Measurements from ENCODE around the gene CCNQ.

CCNQ gene

GRCh38 chrX:153595859-153596857, 2.8 kb downstream of the CCNQ start:
- no peak for DNase-seq

- no peak for DNase-seq
Measured at GRCh38 chrX:153595387-153595786, 3.6 kb downstream of the CCNQ start.

DNA sequence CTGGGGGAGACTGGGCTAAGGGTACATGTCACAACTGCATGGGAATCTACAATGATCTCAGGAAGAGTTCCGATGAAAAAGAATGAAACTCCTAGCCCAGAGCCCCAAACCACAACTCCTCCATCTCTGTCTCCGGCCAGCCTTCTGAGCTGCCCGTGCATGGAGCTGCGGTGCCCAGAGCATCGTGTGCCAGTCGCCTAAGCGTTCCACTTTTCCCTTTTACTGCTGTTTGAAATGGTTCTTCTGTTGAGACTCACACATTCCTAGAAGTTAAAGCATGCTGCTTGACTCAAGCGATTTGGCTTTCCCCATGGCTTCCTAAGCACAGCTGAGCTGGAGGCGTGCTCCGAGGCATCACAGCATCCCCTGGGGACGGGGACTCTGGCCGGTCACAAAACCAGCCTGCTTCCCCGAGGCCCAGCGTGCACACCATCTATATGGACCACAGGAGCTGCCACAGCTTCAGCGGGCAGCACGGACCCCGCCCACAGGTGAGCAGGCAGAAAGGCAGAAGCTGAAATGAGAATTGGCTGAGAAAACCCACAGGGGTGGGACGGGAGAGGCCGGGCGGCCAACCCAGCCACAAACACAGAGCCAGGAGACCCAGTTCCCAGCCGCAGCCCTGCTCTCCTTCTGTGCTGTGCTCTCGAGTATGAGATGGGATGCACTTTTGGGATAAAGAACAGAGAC, 5.0 kb downstream of the CCNQ start:
- DNase-seq: no peak

- no peak for DNase-seq
Measured at GRCh38 chrX:153592966-153593688, 5.8 kb downstream of the CCNQ start.

GRCh38 chrX:153592091-153592833, 6.7 kb downstream of the CCNQ start:
- no peak for DNase-seq

- DNase-seq: no peak
Measured at GRCh38 chrX:153590961-153591956, 7.7 kb downstream of the CCNQ start.

GRCh38 chrX:153588782-153589446, 10.0 kb downstream of the CCNQ start:
- no peak for DNase-seq

GRCh38 chrX:153588021-153588781, 10.7 kb downstream of the CCNQ start:
- DNase-seq: no peak

DNA sequence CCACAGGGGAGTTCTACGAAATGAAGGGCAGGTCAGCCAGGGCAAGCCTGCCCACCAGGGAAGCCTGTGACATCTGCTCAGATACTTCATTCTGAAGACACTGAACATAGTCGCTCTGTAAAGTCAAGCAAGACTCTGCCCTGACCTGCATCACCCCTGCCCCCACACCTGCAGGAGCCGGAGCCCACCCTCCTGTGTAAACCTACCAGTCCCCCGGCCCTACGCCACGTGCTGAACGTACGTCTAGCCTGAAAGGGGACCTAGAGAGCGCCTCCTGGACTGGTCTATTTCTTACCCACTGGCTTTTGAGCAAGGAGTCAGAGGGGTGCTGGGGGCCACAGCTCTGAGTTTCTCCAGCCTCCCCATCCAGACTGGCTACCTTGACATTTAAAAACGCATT, 11.6 kb downstream of the CCNQ start:
- DNase-seq: no peak

- no peak for DNase-seq
Measured at GRCh38 chrX:153585827-153586226, 13.1 kb downstream of the CCNQ start.

DNA sequence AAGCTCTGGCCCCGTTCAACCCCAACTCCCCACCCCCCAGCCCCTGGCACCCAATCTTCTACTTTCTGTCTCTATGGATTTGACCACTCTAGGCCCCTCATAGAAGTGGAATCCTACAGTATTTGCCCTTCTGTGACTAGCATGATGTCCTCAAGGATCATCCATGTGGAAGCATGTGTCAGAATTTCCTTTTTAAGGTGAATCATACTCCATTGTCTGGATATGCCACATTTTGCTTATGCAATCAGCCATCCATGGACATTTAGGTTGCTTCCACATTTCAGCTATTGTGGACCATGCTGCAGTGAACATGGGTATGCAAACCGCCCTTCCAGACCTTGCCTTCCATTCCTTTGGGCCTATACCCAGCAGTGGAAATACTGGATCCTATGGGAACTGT, 15.5 kb downstream of the CCNQ start:
- no peak for DNase-seq

GRCh38 chrX:153582896-153583295, 16.0 kb downstream of the CCNQ start:
- DNase-seq: no peak

DNA sequence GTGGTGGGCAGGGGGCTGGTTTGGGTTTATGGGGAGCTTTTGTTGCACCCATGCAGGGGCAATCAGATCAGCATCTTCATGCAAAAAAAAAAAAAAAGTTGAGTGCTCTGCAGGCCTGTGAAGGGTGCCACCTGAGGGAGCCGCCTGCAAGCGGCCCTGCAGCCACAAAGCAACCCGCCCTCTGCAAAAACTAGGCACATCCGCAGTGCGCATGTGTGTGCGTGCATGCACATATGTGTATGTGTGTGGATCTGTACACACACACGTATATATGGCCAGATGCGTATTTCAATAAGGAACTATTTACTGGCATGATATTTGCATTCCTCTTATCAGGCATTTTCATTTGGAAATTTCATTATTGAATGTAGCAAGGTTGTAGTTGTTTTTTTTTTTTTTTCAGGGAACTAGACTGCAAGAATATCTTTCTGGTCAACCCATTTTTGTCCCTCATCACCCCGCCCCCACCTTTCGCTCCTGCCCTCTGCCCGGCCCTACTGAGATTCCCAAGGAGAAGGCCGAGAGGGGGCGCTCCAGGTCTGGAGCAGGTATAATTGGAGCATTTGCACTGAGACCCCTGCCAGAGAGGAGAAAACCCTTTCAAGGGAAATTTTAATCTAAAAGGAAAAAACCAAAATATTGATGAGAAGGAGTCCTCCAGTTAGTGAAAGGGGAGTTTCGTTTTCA, 18.1 kb downstream of the CCNQ start:
- no peak for DNase-seq

- no peak for DNase-seq
Measured at GRCh38 chrX:153578889-153579288, 20.1 kb downstream of the CCNQ start.

DNA sequence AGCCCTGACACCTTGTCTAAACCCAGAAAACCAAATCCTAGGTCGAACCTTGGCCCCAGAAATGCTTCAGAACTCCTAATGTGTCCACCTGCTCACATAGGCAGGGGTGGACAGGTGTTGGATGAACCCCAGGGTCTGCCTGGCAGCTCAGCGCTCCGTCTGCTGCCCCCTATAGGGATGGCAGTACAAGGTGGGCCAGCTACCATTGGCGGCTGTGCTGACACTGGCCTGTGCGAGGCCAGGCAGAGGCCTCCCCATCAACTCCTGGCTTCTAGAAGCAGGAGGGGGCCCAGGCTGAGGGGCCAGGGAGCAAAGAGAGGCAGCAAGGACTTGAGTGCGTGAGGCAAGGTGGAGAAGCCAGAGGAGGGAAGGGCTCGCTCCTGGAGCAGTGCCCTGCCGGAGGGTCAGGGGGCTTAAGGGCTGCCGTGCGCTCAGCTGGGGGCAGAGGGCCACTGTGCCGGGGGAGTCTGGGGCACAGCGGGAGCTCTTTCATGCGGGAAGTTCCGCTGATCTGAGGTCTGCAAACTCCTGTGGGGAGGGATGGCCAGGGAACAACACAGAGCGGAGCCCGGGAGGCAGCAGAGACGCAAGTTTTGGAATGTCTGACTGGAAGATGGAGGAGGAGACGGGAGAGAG, 20.6 kb downstream of the CCNQ start:
- no peak for DNase-seq

- DNase-seq: no peak
Measured at GRCh38 chrX:153576961-153577360, 22.0 kb downstream of the CCNQ start.

DNA sequence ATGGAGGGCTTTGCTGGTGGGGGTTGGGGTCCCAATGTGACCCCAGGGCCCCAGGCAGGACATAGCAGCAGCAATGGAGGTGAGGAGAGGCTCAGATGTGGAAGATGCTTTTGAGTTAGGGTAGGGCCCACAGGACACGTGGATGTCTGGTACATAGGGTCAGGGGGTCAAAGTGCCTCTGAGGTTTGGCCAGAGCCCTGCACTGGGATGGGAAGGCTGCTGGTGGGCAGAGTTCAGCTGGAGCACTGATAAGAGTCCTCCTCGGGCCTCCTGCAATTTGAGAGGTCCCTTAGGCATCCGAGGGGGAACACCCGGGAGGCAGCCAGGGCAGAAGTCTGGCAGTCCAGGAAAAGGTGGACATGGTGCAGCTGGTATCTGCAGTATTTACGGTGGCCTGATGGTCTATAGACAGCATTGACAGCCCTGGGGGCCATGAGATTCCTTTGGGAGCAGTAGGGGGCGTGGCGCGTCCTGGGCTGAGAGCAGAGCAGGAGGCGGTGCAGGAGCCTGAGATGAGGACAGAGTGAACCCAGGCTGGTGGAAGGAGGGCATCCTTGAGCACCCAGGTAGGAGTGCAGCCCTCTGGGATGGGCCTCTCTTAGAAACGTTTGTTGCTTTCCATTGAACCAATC, 22.6 kb downstream of the CCNQ start:
- DNase-seq: no peak

GRCh38 chrX:153573984-153574383, 25.0 kb downstream of the CCNQ start:
- no peak for DNase-seq

Measured in NCI-H510A (cell line).